Measurements from ENCODE around the gene ADGRG2.
"Not testable (repeated sequence)": the region's sequence is repeated elsewhere in the genome, so short reads cannot be mapped to it uniquely, and the experiment has no call there.

The ADGRG2 gene

DNA sequence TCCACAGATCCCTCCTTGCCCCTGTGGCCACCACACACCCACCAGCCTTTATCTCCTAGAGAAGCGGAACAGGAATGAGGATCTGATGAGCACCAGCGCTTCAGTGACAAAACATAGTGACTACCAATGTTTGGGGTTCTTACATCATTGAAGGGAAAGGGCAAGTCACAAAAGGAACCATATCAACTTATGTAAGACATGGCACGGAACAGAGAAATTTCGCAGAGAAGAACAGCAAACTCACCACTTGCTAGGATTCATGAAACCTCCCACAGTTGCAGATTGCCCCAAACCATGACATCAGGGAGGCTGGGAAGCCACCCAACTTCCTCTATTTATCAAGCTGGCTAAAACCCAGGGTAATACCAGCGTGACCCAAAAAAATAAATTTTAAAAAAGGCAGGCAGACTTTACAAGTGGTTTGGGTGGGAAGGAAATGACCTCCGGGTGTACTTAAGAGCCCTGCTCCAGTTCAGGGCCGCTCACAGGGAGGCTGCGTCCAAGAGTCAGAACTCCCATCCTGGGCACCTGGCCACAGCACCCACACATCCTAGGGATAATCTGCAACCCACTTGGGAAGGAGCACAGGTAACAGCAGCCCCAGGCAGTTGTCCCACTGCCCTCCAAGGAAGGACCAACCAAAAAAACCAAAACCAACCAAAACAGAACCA is 36.0 kb downstream of the ADGRG2 start:
- no peak for DNase-seq

DNA sequence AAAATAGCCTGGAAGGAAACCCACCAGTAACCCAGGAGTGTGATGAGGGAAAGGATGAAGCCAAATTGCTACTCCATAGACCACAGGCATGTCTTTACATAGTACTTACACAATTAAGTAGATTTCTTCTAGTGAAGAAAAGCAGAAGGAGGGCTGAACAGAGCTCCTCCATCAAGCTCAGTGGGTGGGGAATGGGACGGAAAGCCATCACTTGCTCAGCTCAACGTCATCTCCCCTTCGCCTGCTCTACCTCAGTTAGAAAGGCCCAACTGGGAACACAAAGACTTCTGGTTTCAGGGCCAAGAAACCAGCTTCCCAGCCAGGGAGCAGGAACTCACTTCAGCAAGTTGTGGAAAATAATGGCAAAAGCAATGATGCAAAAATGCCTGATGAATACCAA is 36.6 kb downstream of the ADGRG2 start:
- no peak for DNase-seq

DNA sequence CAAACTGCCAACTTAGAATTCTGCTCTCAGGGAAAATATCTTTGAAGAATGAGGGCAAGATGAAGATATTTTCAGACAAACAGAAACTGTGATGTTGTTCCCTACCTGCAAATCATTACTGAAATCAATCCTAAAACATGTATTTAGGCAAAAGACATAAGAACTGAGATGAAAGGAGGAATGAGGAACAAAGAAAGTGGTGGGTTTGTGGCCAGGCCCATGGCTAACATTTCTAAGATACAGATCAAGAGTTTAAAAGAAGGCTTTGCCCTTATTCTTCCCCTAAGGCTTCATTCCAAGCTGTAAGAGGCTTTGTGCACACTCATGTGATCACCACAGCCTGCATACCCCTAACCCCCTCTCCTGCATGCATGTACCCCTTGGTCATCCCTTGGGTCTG is 46.5 kb downstream of the ADGRG2 start:
- no peak for DNase-seq

DNA sequence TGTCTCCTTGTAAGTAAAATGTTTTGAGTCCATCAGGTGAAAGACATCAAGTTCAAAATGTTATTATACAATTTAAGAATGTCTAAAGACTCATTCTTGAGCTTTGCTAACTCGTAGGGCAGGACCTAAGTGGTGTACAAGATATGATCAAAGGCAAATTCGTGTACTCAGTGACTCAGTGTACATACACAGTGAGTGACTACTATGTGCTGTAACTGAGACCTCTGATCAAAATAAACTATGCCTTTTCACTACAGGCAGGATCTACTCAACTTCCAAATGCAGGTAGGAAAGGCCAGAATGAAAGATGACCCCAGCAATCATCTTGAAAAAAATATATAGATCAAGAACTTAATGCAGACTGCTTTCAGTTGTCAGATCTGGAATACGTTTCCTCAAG is 49.9 kb downstream of the ADGRG2 start:
- DNase-seq, result no peak

DNA sequence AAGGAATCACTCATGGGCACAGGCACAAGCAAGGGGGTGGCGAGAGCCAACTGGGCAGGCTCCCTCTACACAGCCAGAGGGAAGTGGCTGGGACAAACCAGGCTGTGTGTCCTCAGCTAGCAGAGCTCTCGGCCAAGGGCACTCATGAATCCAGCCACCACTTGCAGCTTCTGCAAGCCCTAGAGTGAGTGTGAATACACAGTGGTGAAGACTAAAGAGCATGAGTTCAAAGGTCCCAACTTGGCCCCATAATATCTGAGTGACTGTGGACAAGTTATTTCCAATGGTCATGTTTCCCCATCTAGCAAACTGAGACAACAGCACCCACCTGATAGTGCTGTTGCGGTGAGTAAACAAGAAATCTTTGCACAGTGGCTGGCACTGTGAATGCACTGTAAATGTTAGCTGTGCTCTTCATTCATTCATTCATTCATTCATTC is 51.7 kb downstream of the ADGRG2 start:
- no peak for DNase-seq

DNA sequence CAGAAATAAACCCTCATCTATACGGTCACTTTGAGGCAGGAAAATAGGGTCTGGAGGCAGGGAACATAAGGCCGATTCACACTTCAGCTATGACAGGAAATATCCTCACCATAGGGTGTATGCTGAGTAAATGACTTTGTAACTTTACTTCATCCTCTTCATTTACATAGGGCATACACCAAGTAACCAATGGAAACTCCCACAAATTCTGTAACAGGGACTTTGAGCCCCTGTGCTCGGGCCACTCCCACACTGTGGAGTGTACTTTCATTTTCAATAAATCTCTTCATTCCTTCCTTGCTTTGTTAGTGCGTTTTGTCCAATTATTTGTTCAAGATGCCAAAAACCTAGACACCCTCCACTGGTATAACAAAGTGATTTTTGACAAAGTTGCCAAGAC is 55.3 kb downstream of the ADGRG2 start:
- DNase-seq, result not testable (repeated sequence)

DNA sequence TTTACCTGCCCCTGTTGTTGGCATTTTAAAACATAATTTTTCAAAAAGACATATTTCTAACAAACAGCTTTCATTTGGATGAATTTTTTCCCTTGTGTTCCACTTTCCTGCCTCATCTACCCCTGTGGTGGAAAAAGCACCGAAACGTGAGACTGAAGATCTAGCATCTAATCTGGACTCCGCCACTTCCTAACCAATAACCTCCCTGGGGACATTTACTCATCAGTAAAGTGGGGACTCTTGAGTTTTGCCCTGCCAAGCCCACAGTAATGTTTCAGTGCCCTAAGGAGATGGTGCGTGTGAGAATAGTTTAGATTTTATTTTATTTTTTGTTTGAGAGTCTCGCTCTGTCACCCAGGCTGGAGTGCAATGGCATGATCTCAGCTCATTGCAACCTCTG is 56.7 kb downstream of the ADGRG2 start:
- DNase-seq, result no peak

DNA sequence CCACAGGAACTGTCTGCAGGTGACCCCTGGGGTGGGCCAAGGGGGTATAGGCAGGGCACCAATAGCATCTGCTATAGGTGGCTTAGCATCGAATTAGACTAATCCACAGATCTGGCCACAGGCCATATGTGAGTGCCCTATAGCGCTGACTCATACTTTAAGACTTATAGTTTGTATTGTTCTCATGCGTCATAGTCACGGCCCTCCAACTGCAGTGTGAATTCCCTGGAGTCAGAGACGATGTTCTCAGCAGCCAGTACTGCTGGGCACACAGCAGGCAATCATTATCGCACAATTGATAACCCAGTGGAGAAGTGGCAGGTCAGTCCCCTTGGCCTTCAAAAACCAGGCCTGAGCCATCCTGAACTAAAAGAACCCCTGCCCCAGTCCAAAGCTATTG is 58.1 kb downstream of the ADGRG2 start:
- DNase-seq, result peak; percentile 47

DNA sequence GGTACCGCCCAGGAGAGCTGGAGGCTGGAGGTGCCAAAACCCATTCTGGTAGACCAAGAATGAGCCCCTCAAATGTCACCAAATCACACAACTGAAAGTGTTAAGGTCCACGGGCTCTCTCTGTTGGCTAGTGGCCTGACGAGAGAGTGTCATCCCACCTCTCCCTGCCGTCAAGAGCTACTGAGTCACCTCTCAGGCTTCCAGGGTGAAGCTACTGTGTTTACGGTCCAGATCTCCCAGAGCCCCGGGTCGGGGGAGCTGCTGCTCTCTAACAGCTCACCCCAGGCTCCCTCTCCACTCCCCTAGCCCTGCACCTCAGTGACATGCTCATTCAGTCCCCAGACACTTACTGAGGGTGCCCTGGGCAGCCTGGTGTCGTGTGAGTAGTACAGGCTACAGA is 59.2 kb downstream of the ADGRG2 start:
- peak; percentile 9 for DNase-seq

DNA sequence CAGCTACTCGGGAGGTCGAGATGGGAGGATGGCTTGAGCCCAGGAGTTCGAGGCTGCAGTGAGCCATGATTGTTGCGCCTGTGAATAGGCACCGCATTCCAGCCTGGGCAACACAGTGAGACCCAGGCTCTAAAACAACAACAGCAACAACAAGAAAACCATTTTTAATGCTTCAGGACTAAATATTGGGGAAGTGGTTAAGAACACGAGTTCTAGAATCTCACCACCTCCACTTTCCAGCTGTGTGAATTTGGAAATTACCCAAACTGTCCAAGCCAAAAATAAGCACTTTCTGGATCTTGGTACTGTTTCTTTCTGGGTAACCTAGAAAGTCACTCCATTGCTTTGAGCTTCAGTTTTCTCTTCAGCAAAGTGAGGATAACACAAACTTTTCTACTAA is 63.2 kb downstream of the ADGRG2 start:
- no peak for DNase-seq

DNA sequence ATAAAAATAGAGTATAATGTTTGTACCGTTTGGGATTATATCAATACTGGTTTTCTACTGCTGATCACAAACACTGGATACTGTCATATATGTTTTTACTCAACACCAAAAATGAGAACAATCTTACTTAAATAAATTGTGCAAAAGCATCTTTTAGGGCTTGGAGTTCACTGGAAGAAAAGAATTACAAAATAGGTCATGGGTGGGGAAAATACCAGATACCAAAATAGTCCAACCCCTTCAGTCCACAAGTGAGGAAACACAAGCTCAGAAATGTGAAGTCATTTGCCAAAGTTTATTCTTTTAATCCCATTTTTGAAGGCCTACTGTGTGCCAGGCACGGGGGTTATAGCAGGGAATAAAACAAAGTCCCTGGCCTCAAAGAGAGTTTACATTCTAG is 64.4 kb downstream of the ADGRG2 start:
- DNase-seq, result no peak

DNA sequence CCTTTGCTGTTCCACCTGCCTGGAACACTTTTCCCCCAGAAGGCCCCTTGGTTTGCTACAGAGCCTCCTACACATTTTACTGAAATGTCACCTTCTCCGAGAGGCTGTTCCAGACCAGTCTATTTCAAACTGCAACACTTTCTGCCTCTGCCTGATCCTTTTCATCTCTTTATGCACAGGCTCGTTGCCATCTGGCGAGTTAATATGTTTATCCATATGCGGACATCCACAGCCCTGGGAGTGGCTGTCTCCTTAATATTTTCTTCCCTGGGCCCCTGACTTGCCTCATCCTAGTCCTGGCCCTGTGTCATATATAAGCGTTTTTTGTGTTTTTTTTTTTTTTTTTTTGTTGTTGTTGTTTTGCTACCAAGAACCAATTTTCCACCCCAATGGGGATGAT is 73.2 kb downstream of the ADGRG2 start:
- DNase-seq, result no peak

DNA sequence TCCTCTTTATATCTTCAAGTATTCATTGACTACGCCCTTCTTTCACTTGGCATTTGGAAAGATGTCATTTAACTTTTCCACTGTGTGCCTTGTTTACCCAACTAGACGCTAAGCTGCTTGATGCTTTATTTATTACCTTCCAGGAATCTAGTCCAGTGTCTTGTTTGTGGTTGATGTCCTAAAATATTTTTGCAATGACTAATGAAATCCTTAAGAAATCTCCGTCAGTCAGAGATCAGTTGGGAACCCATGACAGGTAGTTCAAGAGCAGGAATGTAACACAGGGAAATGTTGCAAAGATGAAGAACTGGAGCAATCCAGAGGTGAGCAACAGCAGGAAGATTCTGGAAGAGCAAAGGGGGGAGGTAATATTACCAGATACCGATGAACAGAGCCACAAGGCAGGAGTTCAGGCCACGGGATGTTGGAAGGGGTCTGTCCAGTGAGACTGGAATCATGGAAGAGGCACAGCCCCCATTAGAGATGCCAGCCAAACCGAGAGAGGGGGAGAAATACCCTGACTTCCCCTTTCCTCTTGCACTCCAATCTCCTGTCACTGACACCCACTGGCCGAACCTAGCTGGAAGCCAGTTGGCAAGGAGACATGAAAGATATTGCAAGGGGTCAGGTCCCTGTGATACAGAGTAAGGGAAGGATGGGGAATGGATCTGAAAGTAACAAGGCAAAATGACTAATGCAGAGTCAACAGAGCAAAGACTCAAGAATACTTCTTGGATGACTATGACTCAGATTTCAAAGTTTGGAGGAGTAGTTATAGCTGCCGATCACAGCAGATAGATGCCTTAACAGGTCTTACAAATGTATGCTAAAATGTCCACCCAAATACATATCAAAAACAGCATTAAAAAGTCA is 75.7 kb downstream of the ADGRG2 start:
- peak; percentile 39 for DNase-seq

DNA sequence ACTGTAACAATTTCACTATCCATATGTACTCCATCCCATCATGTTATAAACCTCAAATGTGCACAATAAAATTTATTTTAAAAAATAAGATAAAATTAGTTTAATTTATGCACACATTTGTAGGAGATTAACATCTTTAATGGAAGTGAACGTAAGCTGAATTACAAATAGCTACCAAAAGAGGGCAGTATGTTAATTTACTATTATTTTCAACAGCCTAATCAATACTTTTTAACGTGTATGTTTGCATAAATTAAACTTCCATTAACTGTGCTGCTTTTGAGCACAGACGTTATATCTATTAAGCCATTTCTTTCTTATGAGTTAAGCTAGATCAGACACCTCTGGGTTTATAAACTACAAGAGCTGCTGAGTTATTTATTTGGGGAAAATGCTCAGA is 81.9 kb downstream of the ADGRG2 start:
- no peak for DNase-seq

DNA sequence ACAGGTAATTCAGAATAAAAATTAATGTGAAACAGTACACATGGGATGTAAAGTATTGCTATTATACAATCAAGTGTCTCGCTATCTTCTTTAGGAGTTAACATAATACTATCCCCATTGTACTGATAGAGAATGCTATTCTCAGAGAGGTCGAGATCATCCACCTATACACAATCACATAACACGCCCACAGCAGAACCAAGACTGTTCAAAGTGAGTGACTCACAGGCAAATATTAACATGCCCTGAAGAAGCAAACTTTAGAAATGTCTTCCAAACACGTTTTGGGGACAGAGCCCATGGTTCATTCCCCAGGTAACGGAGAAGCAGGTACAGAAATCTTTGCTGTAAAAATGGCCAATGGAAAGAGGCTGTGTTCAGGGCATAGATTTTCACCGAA is 88.2 kb downstream of the ADGRG2 start:
- DNase-seq, result no peak

DNA sequence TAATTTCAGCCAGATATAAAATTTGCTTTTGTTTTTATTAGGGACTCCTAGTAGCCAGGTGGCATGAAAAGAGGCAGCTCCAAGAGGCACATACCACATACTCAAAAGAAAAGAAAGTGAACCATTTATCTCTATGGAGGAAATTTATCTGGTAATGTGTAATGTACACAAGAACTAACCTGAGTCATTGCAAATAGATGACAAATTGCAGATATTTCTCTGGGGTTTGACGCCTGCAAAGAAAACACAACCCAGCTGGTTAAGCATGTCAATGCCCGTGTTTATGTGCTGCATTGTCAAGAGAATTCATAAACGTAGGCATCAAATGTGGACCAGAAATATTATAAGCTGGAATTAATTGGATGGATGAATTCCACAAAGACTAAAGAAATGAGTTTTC is 91.5 kb downstream of the ADGRG2 start:
- no peak for DNase-seq

DNA sequence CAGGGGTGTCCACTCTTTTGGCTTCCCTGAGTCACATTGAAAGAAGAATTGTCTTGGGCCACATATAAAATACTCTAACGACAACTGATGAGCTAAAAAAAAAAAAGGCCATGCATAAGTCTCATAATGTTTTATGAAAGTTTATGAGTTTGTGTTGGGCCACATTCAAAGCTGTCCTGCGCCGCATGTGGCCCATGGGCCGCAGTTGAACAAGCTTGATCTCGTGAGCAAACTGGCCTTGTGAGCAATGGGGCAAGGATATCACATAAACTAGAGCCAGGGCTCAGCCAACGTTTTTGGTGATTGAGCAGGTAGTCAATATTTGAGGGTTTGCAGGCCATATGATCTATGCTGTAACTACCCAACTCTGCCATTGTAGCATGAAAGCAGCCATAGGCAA is 93.7 kb downstream of the ADGRG2 start:
- no peak for DNase-seq

DNA sequence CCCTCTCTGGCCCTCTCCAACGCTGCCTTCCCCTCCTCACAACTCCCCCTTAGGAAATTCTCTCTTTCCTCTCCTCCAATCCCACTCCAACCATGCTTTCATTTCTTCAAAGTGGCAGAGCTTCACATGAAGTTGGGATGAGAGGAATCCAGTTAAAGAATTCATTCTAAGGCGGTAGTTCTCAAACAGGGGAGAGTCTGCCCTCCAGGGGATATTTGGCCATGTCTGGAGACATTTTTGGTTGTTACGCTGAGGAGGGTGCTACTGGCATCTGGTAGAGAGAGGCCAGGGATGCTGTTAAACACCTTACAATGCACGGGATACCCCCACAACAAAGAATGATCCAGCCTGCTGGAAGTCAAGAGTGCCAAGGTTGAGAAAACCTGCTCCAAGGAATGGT is 97.9 kb downstream of the ADGRG2 start:
- DNase-seq, result no peak

DNA sequence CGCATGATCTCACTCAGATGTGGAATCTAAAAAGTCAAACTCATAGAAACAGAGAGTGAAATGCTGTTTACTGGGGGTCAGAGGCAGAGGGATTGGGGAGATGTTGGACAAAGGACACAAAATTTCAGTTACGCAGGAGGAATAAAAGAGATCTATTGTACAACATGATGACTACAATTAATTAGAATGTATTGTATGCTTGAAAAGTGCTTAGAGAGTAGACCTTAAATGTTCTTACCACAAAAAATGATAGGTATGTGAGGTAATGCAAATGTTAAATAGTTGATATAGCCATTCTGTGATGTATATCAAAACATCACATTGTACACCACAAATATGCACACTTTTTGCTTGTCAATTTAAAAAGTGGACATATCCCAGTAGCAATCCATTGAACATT is 102.3 kb downstream of the ADGRG2 start:
- DNase-seq, result peak; percentile 18

DNA sequence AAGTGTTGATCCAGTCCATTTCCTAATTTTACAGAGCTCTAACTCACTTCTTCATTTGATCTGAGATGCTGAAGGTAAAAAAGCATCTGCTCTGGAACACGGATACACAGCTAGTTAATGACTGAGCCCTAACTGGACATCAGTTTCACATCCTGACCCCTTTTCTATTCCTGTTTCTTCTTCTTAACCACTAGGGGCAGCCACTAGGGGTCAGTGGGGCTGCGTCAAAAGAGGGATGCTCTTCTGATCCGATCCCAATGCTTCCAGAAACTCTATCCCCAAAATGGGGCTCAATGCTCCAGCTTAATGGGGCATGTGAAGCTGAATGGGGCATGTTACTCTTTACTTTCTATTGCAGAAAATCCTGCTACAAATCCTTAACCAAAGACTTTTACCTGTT is 105.0 kb downstream of the ADGRG2 start:
- peak; percentile 10 for DNase-seq

DNA sequence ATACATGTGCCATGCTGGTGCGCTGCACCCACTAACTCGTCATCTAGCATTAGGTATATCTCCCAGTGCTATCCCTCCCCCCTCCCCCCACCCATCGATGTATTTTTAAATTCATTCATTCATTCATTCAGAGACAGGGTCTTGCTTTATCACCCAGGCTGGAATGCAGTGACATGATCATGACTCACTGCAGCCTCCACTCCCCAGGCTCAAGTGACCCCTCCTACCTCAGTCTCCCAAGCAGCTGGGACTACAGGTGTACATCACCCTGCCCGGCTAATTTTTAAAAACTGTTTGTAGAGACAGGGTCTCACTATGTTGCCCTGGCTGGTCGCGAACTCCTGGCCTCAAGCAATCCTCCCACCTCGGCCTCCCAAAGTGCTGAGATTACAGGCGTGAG is 105.7 kb downstream of the ADGRG2 start:
- not testable (repeated sequence) for DNase-seq

DNA sequence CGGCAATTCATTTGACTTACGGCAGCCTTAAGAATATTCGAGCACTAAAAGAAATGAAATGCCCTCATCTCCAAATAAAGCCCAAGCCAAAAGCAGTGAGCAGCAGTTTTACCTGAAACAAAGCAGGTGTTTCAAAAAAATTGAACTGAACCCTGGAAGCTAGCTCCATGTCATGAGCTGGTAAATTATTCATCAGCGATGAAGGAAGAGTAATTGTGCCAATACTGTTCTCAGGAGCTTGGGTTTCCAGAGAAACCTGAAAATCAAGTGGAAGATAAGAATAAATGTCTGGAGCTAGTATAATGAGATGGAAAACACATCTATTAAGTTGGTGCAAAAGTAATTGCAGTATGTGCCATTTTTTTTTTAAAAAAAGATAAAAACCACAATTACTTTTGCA is 114.4 kb downstream of the ADGRG2 start:
- no peak for DNase-seq

DNA sequence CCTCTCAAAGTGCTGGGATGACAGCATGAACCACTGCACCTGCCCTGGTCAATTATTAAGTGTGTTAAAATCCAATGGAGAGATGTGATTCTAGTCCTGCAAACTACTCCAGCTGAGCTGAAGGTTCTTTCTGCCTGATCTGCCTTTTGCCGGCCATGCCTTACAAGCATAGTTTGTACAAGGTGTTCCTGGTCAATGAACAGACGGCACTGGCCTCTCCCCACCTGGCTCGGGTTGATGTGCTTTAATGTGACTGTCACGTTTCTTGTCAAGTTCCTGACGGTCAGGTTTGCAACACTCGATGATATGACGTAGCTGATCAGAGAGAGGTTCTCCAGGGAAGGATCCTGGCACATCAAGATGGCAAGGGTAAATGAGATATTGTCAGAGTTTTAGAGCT is 115.3 kb downstream of the ADGRG2 start:
- DNase-seq, result no peak

DNA sequence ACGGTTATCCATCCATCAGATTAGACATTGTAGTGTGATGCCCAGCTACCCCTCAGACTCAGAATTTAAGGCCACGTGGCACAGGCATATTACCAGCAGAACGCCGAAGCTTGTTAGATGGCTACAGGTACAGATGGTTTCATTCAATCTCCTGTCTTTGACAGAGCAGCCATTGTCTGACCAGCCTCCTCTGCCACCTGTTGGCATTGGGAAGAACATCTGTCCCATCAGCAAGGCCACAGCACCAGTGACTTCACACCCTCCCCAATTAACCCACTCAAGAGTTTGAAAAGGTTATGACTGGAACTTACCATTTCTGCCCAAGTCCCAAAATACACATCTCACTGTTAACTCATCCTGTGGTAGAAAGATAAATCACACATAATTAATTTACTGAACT is 116.4 kb downstream of the ADGRG2 start:
- no peak for DNase-seq
